Measurements from ENCODE around the gene CD200R1. TPM values are rescaled to one million over a fixed set of nuclear protein-coding genes. Genes with fewer than 3 reads are reported as not detected.

The CD200R1 gene
- polyA plus RNA-seq, 1 experiment = not detected

DNA sequence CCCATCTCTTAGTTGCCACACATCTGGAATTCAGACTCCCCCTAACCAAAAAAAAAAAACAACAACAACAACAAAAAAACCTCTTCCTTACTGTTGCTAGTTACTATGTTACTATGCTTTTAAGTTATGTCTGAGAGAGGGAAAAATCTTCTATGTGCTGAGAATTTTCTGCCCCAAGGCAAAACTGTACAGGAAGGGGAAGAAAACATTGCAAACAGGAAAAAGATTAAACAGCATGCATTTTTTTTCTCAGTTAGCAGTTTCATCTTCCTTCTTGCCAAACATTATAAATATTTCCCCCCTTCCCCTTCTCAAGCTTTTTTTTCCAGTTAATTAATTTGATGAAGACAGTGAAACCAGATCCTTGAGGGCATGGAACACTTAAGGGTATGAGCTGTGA lies 1.1 kb upstream of the CD200R1 start:
- DNase-seq (ENCODE audit: low read depth) = no peak
- ChIA-PET POLR2A (no interaction called here), CTCF (interaction anchor here (0.7 to 1.2 kb wide), 3 partner anchors 10 to 334 kb away, joined by 3 to 5 read pairs (median 4); no protein-coding TSS in a partner anchor)
- H3K36me3 ChIP-seq (ENCODE audit: control insufficient read depth, insufficient read depth, low read length) = no peaks in the 10 kb centered on the region
- TF ChIP-seq CTCF (IDR thresholded peaks at IDR 0.05; ENCODE audit: insufficient read depth, low read depth, low read length) = no peak
- 0 out of 2 replicates have a peak, but pooled peaks cover 1% of the 10 kb centered on the region for H3K27me3 ChIP-seq (ENCODE audit: control insufficient read depth, insufficient read depth, low read length)
- no peak overlapping the region for H3K4me3 ChIP-seq (ENCODE audit: low read depth, low read length)

GRCh38 chr3:112974178-112974517 lies 755 bp downstream of the CD200R1 start:
- Histone ChIP-seq H3K36me3 (ENCODE audit: control insufficient read depth, insufficient read depth, low read length) (no peaks in the 10 kb centered on the region), H3K4me3 (ENCODE audit: low read depth, low read length) (no peak overlapping the region), H3K27me3 (ENCODE audit: control insufficient read depth, insufficient read depth, low read length) (peaks cover 1% of the 10 kb centered on the region; the same call in 1 of the 2 replicates)
- POLR2A ChIA-PET = no interaction called here
- DNase-seq (ENCODE audit: low read depth) = no peak
- CTCF ChIA-PET = interaction anchor here (1.3 to 1.9 kb wide), 2 partner anchors 239 to 392 kb away, joined by 4 to 7 read pairs; no protein-coding TSS in a partner anchor
- TF ChIP-seq CTCF (IDR thresholded peaks at IDR 0.05; ENCODE audit: insufficient read depth, low read depth, low read length) = no peak

DNA sequence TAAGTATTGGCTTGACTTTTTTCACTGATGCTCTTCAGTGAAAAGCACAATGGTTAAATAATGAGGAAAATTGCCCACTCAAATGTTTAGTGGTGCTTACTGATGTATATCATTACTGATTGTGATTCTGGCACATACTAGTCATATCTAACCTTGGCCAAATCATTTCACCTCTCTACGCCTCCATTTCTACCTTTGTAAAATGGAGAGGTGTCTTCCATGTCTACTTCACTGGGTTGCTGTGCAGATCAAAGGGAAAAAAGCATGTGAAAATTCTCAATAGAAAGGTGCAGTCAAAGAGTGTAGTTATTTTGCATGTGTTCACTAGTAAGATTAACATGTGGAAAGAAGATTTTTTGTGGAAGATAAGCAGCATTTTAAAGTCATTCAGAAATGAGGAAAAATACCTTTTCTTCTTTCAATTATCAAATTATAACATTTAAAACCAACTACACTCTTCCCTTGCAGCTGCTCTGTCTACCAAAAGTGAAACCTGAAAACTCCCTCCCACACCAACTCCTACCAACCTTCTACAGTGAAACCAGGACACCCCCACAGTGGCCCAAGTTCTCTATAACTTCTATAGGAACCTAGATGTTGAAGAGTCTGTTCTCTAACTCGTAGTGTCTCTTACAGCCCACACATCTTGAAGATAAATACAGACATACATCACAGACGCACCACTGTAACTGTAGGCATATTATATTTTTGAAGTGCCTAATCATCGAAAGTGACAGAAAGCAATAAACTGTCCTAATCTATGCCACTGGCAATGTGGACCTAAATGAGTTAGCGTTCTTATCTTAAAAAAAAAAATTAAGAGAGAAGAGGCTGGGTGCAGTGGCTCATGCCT lies 1.4 kb downstream of the CD200R1 start:
- POLR2A ChIA-PET = no interaction called here
- TF ChIP-seq CTCF (IDR thresholded peaks at IDR 0.05; ENCODE audit: insufficient read depth, low read depth, low read length) = no peak
- Histone ChIP-seq H3K36me3 (ENCODE audit: control insufficient read depth, insufficient read depth, low read length) (no peaks in the 10 kb centered on the region), H3K27me3 (ENCODE audit: control insufficient read depth, insufficient read depth, low read length) (peaks cover 1% of the 10 kb centered on the region; the same call in 1 of the 2 replicates), H3K4me3 (ENCODE audit: low read depth, low read length) (no peak overlapping the region)
- CTCF ChIA-PET = interaction anchor here (1.3 to 1.9 kb wide), 4 partner anchors 24 to 391 kb away, joined by 4 to 7 read pairs (median 5); no protein-coding TSS in a partner anchor
- DNase-seq (ENCODE audit: low read depth) = no peak

- CTCF ChIA-PET = interaction anchor here (1.0 to 1.5 kb wide), 4 partner anchors 23 to 390 kb away, joined by 3 to 5 read pairs (median 4); no protein-coding TSS in a partner anchor
- no peaks in the 10 kb centered on the region for H3K36me3 ChIP-seq (ENCODE audit: control insufficient read depth, insufficient read depth, low read length)
- POLR2A ChIA-PET = no interaction called here
Measured at GRCh38 chr3:112972158-112972557, 2.7 kb downstream of the CD200R1 start.

More at GRCh38 chr3:112972158-112972557, 2.7 kb downstream of the CD200R1 start:
- Histone ChIP-seq H3K4me3 (ENCODE audit: low read depth, low read length) (no peak overlapping the region), H3K27me3 (ENCODE audit: control insufficient read depth, insufficient read depth, low read length) (peaks cover 2% of the 10 kb centered on the region)
- DNase-seq (ENCODE audit: low read depth) = no peak
- TF ChIP-seq CTCF (IDR thresholded peaks at IDR 0.05; ENCODE audit: insufficient read depth, low read depth, low read length) = no peak
